GM12878 (cell line): ENCODE data around the gene CHRNA5. TPM values are rescaled to one million over a fixed set of nuclear protein-coding genes. Genes with fewer than 3 reads are reported as not detected.

ENCODE experiments used
- ATAC-seq: fragments of 200-7000 bp; cut with Tn5 transposase; 3 replicates; pipeline ENCODE4 v1.9.1; 2020; ENCODE audit warnings: mild to moderate bottlenecking, moderate library complexity
- BruUV-seq: library from RNA; stranded (reverse); fragments of 400-500 nt; replicated peaks from 2 replicates; lab custom pipeline; 2021; lab: Mats Ljungman, UMichigan
- CTCF ChIA-PET: fragments of 300-600 bp; sonication (Branson Sonifier 250); formaldehyde crosslinking; extraction: SDS; loops from one replicate; lab custom pipeline; 2021; ENCODE audit warnings: inconsistent platforms; lab: Yijun Ruan, JAX
- POLR2A ChIA-PET: fragments of 350-600 bp; formaldehyde crosslinking; extraction: SDS; loops from one replicate; lab custom pipeline; 2021; ENCODE audit warnings: inconsistent platforms; lab: Charles Lee
- RAD21 ChIA-PET: fragments of 300-600 bp; sonication (Branson Sonifier 250); formaldehyde crosslinking; loops from one replicate; lab custom pipeline; 2023; ENCODE audit warnings: antibody characterized with exemption; ENCODE audit not compliant: unreplicated experiment; lab: Charles Lee
- SMC1A ChIA-PET: fragments of 300-600 bp; sonication (Branson Sonifier 250); formaldehyde crosslinking; loops from one replicate; lab custom pipeline; 2023; ENCODE audit not compliant: unreplicated experiment, uncharacterized antibody; lab: Charles Lee
- DNase-seq: peaks from one replicate; pipeline ENCODE4 v3.0.0-alpha.2; 2011; ENCODE audit warnings: low read depth, low spot score
- FAIRE-seq: peaks from 3 replicates; lab custom pipeline; 2011; peaks lifted over from hg19 to GRCh38; lab: Jason Lieb, UNC
- H2AFZ ChIP-seq: 2 replicates; pipeline ENCODE4 v1.6.0; 2011; ENCODE audit warnings: low read depth, low read length, control low read depth; ENCODE audit not compliant: control insufficient read depth
- H3K27ac ChIP-seq: 2 replicates; pipeline ENCODE4 v1.5.1; 2011; ENCODE audit warnings: control low read depth; ENCODE audit not compliant: control insufficient read depth, insufficient read depth
- H3K27me3 ChIP-seq, 2 experiments: replicated peaks in 1 of 2; 2 replicates each; pipeline versions ENCODE4 v1.6.0 to v1.6.1; 2011; ENCODE audit warnings: low read length in 1 of 2; ENCODE audit not compliant: control insufficient read depth in 2 of 2, insufficient read depth in 2 of 2
- H3K36me3 ChIP-seq, 2 experiments: 2 replicates each; pipeline ENCODE4 v1.5.1; 2011; ENCODE audit warnings: low read length in 1 of 2; ENCODE audit not compliant: control insufficient read depth in 2 of 2, insufficient read depth in 2 of 2
- H3K4me1 ChIP-seq: 2 replicates; pipeline ENCODE4 v1.6.1; 2011; ENCODE audit warnings: mild to moderate bottlenecking, low read length, moderate library complexity, mixed read lengths; ENCODE audit not compliant: control insufficient read depth, insufficient read depth
- H3K4me2 ChIP-seq: 2 replicates; pipeline ENCODE4 v1.6.0; 2011; ENCODE audit warnings: control low read depth; ENCODE audit not compliant: control insufficient read depth, insufficient read depth
- H3K4me3 ChIP-seq: fragments of 200-600 bp; sonication (generic); 2 replicates; pipeline ENCODE4 v1.5.1; 2016
- H3K79me2 ChIP-seq: 2 replicates; pipeline ENCODE4 v1.6.0; 2011; ENCODE audit warnings: low read length; ENCODE audit not compliant: control insufficient read depth, insufficient read depth
- H3K9ac ChIP-seq: 2 replicates; pipeline ENCODE4 v1.8.0; 2011; ENCODE audit warnings: low read length, control low read depth, mixed read lengths; ENCODE audit not compliant: control insufficient read depth, insufficient read depth
- H3K9me3 ChIP-seq: replicated peaks from 3 replicates; pipeline ENCODE4 v1.5.1; 2011; ENCODE audit warnings: mild to moderate bottlenecking, low read length; ENCODE audit not compliant: control insufficient read depth, insufficient read depth
- H4K20me1 ChIP-seq: 2 replicates; pipeline ENCODE4 v1.6.0; 2011; ENCODE audit not compliant: control insufficient read depth, insufficient read depth
- ASH2L ChIP-seq: fragments of 300-600, 200-600 bp; sonication (generic); IDR thresholded peaks from 2 replicates; pipeline ENCODE4 v1.6.1; 2017; ENCODE audit warnings: low read depth, mild to moderate bottlenecking, borderline replicate concordance
- CBX5 ChIP-seq: sonication (generic); IDR thresholded peaks from 2 replicates; pipeline ENCODE4 v1.6.1; 2016; ENCODE audit warnings: low read depth, moderate library complexity, mild to moderate bottlenecking, inconsistent platforms
- HDAC2 ChIP-seq: fragments of 200-600 bp; sonication (generic); IDR thresholded peaks from 2 replicates; pipeline ENCODE4 v1.6.1; 2017
- MYC ChIP-seq: IDR thresholded peaks from 2 replicates; pipeline ENCODE4 v1.6.1; 2011; ENCODE audit warnings: mild to moderate bottlenecking, low read length, moderate library complexity, inconsistent platforms; ENCODE audit not compliant: insufficient read depth, insufficient replicate concordance, insufficient read length, severe bottlenecking
- RAD51 ChIP-seq: fragments of 450-650 bp; IDR thresholded peaks from 2 replicates; pipeline ENCODE4 v1.6.1; 2016; ENCODE audit warnings: moderate library complexity, mild to moderate bottlenecking, inconsistent platforms
- RELA ChIP-seq: fragments of 450-650 bp; IDR thresholded peaks from 2 replicates; pipeline ENCODE4 v1.8.0; 2014; ENCODE audit warnings: borderline replicate concordance; ENCODE audit not compliant: partially characterized antibody
- SMC3 ChIP-seq: IDR thresholded peaks from 2 replicates; pipeline ENCODE4 v1.6.1; 2011; ENCODE audit warnings: low read length, improper control_type of control experiment, borderline replicate concordance
- SREBF2 ChIP-seq: IDR thresholded peaks from 2 replicates; pipeline ENCODE4 v1.6.1; 2012; ENCODE audit warnings: mild to moderate bottlenecking, low read length
- YBX1 ChIP-seq: fragments of 450-650 bp; IDR thresholded peaks from 2 replicates; pipeline ENCODE4 v1.6.1; 2016; ENCODE audit warnings: antibody characterized with exemption
- ZBTB33 ChIP-seq: fragments of 450-650 bp; IDR thresholded peaks from 2 replicates; pipeline ENCODE4 v1.6.1; 2017; ENCODE audit warnings: mild to moderate bottlenecking
- WGBS: methylation state at CpG from one replicate; pipeline ENCODE4 v1.1.6; 2016; ENCODE audit warnings: low lambda C conversion rate; ENCODE audit not compliant: insufficient replicate concordance, insufficient coverage; ENCODE audit errors: missing lambda C conversion rate; 5-methylcytosine and 5-hydroxymethylcytosine counted together
- in situ Hi-C: fragments of 300-500 bp; cut with MboI; formaldehyde crosslinking; loops from 9 replicates; pipeline ENCODE4 v1.14.3; 2018; ENCODE audit warnings: mixed read lengths
- intact Hi-C: fragments of 100-400 bp; cut with micrococcal nuclease; formaldehyde crosslinking; loops from one replicate; pipeline ENCODE4 v1.14.2; 2022; ENCODE audit not compliant: unreplicated experiment
- polyA plus RNA-seq, 11 experiments: library from polyadenylated mRNA; depleted of rRNA in 4 of 11; unstranded in 6 of 11; stranded (reverse) in 5 of 11; fragments of >200 nt; fragmentation: Nextera tagmentation in 4 of 11; fragmentation: Illumina TruSeq in 1 of 11; extraction: Ambion mirVana in 4 of 11; extraction: Trizol in 1 of 11; gene quantifications; 1 replicate in 1 of 11; 2 replicates in 10 of 11; pipeline versions ENCODE4 v1.2.1 to v1.2.3, GENCODE V29; 2011 to 2016; ENCODE audit warnings: inconsistent platforms in 2 of 11, missing spikeins in 2 of 11, low read depth in 1 of 11
- total RNA-seq, 4 experiments: library from RNA; depleted of rRNA in 3 of 4; stranded (reverse); fragments of >200 nt in 3 of 4; fragmentation: Illumina TruSeq in 1 of 4; extraction: Trizol in 1 of 4; gene quantifications; 2 replicates each; pipeline versions ENCODE4 v1.2.1 to v1.2.3, GENCODE V29; 2013 to 2021
- TF ChIP-seq, protein P1 (sequence below), 3 experiments: IDR thresholded peaks in 2 of 3; conservative IDR thresholded peaks in 1 of 3; 2 replicates each; pipeline ENCODE4 v1.5.1; 2011; ENCODE audit warnings: low read depth in 3 of 3, low read length in 3 of 3, mild to moderate bottlenecking in 3 of 3, control low read depth in 2 of 3, moderate library complexity in 2 of 3, inconsistent platforms in 1 of 3, mixed read lengths in 1 of 3; ENCODE audit not compliant: control insufficient read depth in 2 of 3, insufficient read depth in 1 of 3; ENCODE audit errors: extremely low read depth in 1 of 3

CHRNA5 gene
- total and polyA plus RNA-seq, 10 of the 15 experiments (the other 5 are each of a cell fraction or from before 2014, with no cell fraction given): 0.74 to 21.4 (median 12.7) TPM

DNA sequence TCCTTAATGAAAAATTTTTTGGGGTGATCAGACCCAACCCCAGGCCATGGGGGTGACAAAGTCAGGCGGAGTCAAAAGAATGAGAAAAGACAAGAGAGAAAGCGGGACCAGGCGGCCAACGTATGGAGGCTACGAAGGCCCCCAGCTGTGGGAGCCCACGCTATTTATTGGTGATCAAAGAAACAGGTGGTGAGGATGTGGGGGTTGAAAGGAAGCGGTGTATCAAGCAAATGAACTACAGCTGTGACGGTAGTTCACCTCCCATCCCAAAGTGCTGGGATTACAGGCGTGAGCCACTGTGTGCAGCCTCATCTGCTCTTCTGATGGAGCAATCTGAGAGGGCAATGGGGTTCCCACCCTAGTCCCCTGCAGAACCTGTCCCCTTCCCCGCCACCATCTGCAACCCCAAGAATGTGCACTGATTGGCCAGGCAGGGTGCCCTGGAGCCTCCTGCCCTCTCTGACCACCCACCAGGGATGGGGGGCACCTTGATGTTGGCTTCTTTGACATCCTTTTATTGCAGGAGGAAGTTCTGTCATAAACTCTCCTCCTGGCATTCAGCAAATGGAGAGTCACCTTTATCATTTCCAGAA is 56.6 kb downstream of the CHRNA5 start:
- BruUV-seq: no TSS peak
- no peaks in the 10 kb centered on the region for H3K36me3 ChIP-seq
- no peak overlapping the region for H3K4me3 ChIP-seq
- H3K4me2 ChIP-seq: no peak overlapping the region
- no peaks in the 10 kb centered on the region for H3K9me3 ChIP-seq
- DNase-seq (no peak), ATAC-seq (no peak), FAIRE-seq (no peak)
- H3K79me2 ChIP-seq: no peaks in the 10 kb centered on the region
- no peak overlapping the region for H3K27ac ChIP-seq
- in situ Hi-C loops (no loop called here), intact Hi-C loops (no loop called here)
- no peak overlapping the region for H3K9ac ChIP-seq
- ChIA-PET CTCF (interaction anchor here (1.3 to 1.6 kb wide), 2 partner anchors 78 to 88 kb away, joined by 3 to 4 read pairs; no protein-coding TSS in a partner anchor), POLR2A (no interaction called here), SMC1A (no interaction called here), RAD21 (no interaction called here)
- WGBS: 39% methylated on average over 10 of the region's 10 CpGs
- TF ChIP-seq RAD51 (no peak), SREBF2 (no peak), ZBTB33 (no peak), YBX1 (no peak), SMC3 (no peak), MYC (no peak), CBX5 (no peak), ASH2L (no peak), HDAC2 (no peak), RELA (no peak)
- TF ChIP-seq, protein P1, sequence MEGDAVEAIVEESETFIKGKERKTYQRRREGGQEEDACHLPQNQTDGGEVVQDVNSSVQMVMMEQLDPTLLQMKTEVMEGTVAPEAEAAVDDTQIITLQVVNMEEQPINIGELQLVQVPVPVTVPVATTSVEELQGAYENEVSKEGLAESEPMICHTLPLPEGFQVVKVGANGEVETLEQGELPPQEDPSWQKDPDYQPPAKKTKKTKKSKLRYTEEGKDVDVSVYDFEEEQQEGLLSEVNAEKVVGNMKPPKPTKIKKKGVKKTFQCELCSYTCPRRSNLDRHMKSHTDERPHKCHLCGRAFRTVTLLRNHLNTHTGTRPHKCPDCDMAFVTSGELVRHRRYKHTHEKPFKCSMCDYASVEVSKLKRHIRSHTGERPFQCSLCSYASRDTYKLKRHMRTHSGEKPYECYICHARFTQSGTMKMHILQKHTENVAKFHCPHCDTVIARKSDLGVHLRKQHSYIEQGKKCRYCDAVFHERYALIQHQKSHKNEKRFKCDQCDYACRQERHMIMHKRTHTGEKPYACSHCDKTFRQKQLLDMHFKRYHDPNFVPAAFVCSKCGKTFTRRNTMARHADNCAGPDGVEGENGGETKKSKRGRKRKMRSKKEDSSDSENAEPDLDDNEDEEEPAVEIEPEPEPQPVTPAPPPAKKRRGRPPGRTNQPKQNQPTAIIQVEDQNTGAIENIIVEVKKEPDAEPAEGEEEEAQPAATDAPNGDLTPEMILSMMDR (IDR thresholded peaks at IDR 0.05 in 2 of 3, conservative IDR thresholded peaks at IDR 0.05 in 1 of 3; ENCODE audit: control insufficient read depth in 2 of 3, extremely low read depth in 1 of 3, insufficient read depth in 1 of 3, low read depth in 3 of 3, low read length in 3 of 3): no peak
- no peak overlapping the region for H2AFZ ChIP-seq
- H3K4me1 ChIP-seq: no peaks in the 10 kb centered on the region
- H3K27me3 ChIP-seq: peaks cover 5 to 9% of the 10 kb centered on the region in 2 experiments
- no peaks in the 10 kb centered on the region for H4K20me1 ChIP-seq
